Stomach (tissue), 4 donors: ENCODE results near the gene PHLDB3.

Experiments
- EP300 ChIP-seq: sonication (generic); formaldehyde crosslinking; IDR thresholded peaks from one replicate; pipeline ENCODE4 v1.6.1; 2017; ENCODE audit warnings: antibody characterized with exemption
- POLR2A ChIP-seq, 4 donors: fragments of 450-650 bp; IDR thresholded peaks; one replicate each; pipeline ENCODE4 v1.6.1; 2016; ENCODE audit warnings: antibody characterized with exemption in 4 of 4, control low read depth in 2 of 4, mild to moderate bottlenecking in 1 of 4, moderate library complexity in 1 of 4
- TF ChIP-seq, protein P1 (sequence below), 7 experiments: fragments of 450-650 bp in 4 of 7; fragments of 200-600 bp in 3 of 7; sonication (generic) in 3 of 7; IDR thresholded peaks; one replicate each; pipeline ENCODE4 v1.5.1; 2016 to 2019; ENCODE audit warnings: antibody characterized with exemption in 7 of 7, control low read depth in 2 of 7, mild to moderate bottlenecking in 1 of 7

DNA sequence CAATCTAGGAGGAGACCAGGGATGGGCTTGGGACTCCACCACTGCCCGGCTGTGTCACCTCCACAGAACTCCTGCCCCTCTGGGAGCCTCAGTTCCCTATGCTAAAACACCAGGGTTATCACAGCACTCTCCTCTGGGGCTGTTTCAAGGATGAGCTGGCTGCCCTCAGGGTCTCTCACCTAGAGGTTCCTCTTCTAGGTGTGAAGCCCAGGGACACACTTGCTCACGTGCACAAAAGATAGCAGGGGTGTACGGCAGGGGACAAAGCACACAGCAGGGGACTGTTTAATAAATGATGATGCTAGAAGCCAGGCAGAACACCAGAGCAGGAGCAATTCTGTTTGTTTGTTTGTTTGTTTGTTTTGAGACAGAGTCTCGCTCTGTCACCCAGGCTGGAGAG, 22.4 kb downstream of the PHLDB3 start:
- TF ChIP-seq, protein P1, sequence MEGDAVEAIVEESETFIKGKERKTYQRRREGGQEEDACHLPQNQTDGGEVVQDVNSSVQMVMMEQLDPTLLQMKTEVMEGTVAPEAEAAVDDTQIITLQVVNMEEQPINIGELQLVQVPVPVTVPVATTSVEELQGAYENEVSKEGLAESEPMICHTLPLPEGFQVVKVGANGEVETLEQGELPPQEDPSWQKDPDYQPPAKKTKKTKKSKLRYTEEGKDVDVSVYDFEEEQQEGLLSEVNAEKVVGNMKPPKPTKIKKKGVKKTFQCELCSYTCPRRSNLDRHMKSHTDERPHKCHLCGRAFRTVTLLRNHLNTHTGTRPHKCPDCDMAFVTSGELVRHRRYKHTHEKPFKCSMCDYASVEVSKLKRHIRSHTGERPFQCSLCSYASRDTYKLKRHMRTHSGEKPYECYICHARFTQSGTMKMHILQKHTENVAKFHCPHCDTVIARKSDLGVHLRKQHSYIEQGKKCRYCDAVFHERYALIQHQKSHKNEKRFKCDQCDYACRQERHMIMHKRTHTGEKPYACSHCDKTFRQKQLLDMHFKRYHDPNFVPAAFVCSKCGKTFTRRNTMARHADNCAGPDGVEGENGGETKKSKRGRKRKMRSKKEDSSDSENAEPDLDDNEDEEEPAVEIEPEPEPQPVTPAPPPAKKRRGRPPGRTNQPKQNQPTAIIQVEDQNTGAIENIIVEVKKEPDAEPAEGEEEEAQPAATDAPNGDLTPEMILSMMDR (IDR thresholded peaks at IDR 0.05) = no peak
- TF ChIP-seq POLR2A (IDR thresholded peaks at IDR 0.05) (no peak), EP300 (no peak)
